ENCODE data around the gene COL23A1. TPM values are rescaled to one million over a fixed set of nuclear protein-coding genes. Genes with fewer than 3 reads are reported as not detected.

The COL23A1 gene
- total RNA-seq, 1 donor from 2014 or later, result 75.2 TPM

DNA sequence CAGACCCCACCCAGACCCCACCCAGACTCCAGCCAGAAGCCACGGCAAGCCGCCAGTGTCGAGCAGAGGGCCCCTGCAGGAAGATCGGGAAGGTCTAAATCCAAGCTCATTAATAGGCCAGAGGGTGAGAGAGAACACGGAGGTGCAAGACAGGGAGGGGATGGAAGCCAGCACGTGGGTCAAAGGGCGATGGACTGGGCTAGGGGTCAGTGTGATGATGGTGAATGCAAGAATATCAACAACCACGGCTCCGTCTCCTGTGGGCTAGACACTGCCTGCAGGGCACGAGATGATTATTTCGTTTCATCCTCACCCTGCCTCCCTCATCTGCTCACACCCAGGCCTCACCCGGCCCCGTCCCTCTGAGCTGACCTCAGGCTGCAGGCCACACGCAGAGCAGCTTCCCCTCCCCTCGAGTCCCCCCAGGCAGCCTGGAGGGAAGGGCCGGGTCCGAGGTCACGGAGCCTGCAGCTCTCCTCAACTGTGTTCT is 122.0 kb downstream of the COL23A1 start:
- peaks cover 35% of the 10 kb centered on the region for H3K4me1 Mint-ChIP-seq (ENCODE audit: unreplicated experiment)
- peaks cover 17% of the 10 kb centered on the region for H3K36me3 Mint-ChIP-seq (ENCODE audit: low read depth, unreplicated experiment)
- H3K27ac Mint-ChIP-seq (ENCODE audit: unreplicated experiment), result no peak overlapping the region
- H3K9me3 Mint-ChIP-seq (ENCODE audit: unreplicated experiment), result no peaks in the 10 kb centered on the region
- TF ChIP-seq, protein P1, sequence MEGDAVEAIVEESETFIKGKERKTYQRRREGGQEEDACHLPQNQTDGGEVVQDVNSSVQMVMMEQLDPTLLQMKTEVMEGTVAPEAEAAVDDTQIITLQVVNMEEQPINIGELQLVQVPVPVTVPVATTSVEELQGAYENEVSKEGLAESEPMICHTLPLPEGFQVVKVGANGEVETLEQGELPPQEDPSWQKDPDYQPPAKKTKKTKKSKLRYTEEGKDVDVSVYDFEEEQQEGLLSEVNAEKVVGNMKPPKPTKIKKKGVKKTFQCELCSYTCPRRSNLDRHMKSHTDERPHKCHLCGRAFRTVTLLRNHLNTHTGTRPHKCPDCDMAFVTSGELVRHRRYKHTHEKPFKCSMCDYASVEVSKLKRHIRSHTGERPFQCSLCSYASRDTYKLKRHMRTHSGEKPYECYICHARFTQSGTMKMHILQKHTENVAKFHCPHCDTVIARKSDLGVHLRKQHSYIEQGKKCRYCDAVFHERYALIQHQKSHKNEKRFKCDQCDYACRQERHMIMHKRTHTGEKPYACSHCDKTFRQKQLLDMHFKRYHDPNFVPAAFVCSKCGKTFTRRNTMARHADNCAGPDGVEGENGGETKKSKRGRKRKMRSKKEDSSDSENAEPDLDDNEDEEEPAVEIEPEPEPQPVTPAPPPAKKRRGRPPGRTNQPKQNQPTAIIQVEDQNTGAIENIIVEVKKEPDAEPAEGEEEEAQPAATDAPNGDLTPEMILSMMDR (IDR thresholded peaks at IDR 0.05; ENCODE audit: unreplicated experiment), result no peak
- H3K4me3 Mint-ChIP-seq (ENCODE audit: unreplicated experiment), result no peak overlapping the region
- no peak for DNase-seq (ENCODE audit: low spot score)
- peaks cover 7% of the 10 kb centered on the region for H3K27me3 Mint-ChIP-seq (ENCODE audit: unreplicated experiment)

DNA sequence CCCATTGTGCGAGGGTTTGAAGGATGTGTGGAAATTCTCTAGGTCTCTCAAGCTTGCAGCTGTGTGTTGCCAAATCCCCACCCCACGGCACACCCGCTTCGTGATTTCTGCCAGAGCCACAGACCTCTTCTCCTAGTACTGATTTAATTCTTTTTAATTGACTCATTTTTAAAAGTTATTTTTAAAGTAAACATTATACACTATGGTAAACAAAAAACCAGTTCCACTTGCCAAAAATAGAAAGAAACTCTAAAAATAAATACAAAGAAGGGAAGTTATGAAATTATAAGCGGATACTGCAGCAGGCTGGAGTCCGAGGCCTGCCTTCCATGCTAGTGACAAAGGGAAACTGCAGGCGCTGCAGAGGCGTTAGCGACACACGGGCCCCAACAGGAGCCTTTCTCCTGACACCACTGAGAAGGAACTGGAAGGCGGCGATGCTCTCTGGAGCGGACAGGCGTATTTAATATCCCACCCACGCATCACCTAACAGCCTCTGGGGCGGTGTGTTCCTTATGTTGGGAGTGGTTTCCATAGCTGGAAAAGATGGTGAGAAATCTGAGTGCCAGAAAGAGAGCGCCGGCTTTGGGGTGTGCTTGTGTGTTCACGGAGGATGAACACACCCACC is 122.5 kb downstream of the COL23A1 start:
- H3K36me3 Mint-ChIP-seq (ENCODE audit: low read depth, unreplicated experiment), result peaks cover 17% of the 10 kb centered on the region
- DNase-seq (ENCODE audit: low spot score), result no peak
- no peaks in the 10 kb centered on the region for H3K9me3 Mint-ChIP-seq (ENCODE audit: unreplicated experiment)
- no peak overlapping the region for H3K4me3 Mint-ChIP-seq (ENCODE audit: unreplicated experiment)
- H3K27ac Mint-ChIP-seq (ENCODE audit: unreplicated experiment), result no peak overlapping the region
- H3K4me1 Mint-ChIP-seq (ENCODE audit: unreplicated experiment), result peaks cover 37% of the 10 kb centered on the region
- peaks cover 9% of the 10 kb centered on the region for H3K27me3 Mint-ChIP-seq (ENCODE audit: unreplicated experiment)
- TF ChIP-seq, protein P1 (IDR thresholded peaks at IDR 0.05; ENCODE audit: unreplicated experiment), result no peak

DNA sequence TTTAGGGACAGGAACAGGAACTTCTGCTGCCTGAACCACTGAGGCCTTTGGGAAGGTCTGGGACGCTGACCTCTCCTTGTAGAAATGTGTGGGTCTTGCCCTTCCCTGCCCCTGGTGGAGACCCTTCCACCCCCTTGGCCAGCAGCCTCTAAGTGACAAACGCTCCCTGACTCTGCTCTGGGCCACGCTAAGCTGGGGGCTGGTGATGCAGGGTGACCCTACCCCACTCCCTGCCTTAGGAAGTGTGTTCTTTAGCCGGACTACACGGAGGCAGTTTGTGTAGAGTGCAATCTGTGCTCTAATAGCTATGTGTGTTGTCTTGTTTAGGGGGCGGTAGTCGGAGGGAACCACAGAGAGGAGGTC is 123.0 kb downstream of the COL23A1 start:
- no peak for DNase-seq (ENCODE audit: low spot score)
- TF ChIP-seq, protein P1 (IDR thresholded peaks at IDR 0.05; ENCODE audit: unreplicated experiment), result no peak
- peaks cover 9% of the 10 kb centered on the region for H3K27me3 Mint-ChIP-seq (ENCODE audit: unreplicated experiment)
- H3K9me3 Mint-ChIP-seq (ENCODE audit: unreplicated experiment), result no peaks in the 10 kb centered on the region
- H3K4me1 Mint-ChIP-seq (ENCODE audit: unreplicated experiment), result peaks cover 37% of the 10 kb centered on the region
- H3K4me3 Mint-ChIP-seq (ENCODE audit: unreplicated experiment), result no peak overlapping the region
- H3K36me3 Mint-ChIP-seq (ENCODE audit: low read depth, unreplicated experiment), result peaks cover 17% of the 10 kb centered on the region
- H3K27ac Mint-ChIP-seq (ENCODE audit: unreplicated experiment), result no peak overlapping the region

DNA sequence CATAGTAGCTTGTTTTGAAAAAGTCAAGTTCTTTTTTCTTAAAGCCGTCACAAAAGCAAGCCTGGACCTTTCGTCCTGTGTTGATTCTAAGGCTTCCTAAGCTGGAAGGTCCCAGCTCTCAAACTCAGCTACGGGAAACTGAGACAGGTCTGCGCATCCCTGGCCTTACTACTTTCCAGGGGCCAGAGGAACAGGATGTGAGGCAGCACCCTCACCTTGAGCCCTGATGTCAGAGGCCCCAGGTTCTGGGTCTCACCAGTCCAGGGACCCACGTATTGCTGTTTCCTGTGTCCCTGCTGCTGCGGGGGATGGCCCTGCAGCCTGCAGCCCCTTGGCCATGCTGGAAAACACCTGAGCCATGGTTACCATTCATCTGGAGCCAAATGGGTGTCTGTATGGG is 123.9 kb downstream of the COL23A1 start:
- DNase-seq (ENCODE audit: low spot score), result no peak
- Mint-ChIP-seq H3K9me3 (ENCODE audit: unreplicated experiment) (no peaks in the 10 kb centered on the region), H3K4me3 (ENCODE audit: unreplicated experiment) (no peak overlapping the region), H3K27ac (ENCODE audit: unreplicated experiment) (no peak overlapping the region), H3K4me1 (ENCODE audit: unreplicated experiment) (peaks cover 40% of the 10 kb centered on the region), H3K27me3 (ENCODE audit: unreplicated experiment) (peaks cover 9% of the 10 kb centered on the region), H3K36me3 (ENCODE audit: low read depth, unreplicated experiment) (peaks cover 17% of the 10 kb centered on the region)
- TF ChIP-seq, protein P1 (IDR thresholded peaks at IDR 0.05; ENCODE audit: unreplicated experiment), result no peak

DNA sequence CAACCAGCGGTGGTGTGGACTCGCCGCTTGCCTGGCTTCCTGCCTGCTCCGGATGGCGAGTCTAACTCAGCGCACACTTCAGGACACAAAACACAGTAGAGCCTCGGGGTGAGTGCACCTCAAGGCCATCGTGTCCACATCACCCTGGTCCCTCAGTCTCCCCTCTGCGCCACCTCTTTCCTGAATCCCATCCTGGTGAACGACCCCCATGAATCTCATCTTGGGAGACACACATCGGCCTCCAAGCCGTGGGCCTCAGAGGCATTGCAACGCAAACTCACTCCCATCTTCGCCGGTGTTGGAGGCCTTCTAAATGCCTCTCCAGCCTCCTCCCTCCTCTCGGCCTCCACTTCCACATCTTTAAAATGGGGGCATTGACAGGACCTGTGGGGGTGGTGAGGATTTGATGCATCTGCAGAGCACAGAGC is 124.3 kb downstream of the COL23A1 start:
- TF ChIP-seq, protein P1 (IDR thresholded peaks at IDR 0.05; ENCODE audit: unreplicated experiment), result no peak
- Mint-ChIP-seq H3K4me3 (ENCODE audit: unreplicated experiment) (no peak overlapping the region), H3K36me3 (ENCODE audit: low read depth, unreplicated experiment) (peaks cover 17% of the 10 kb centered on the region), H3K9me3 (ENCODE audit: unreplicated experiment) (no peaks in the 10 kb centered on the region), H3K27me3 (ENCODE audit: unreplicated experiment) (peaks cover 9% of the 10 kb centered on the region), H3K4me1 (ENCODE audit: unreplicated experiment) (peaks cover 43% of the 10 kb centered on the region), H3K27ac (ENCODE audit: unreplicated experiment) (no peak overlapping the region)
- DNase-seq (ENCODE audit: low spot score), result no peak
